HepG2 (cell line): ENCODE measurements around the gene NOL4L. TPM values are rescaled to one million over a fixed set of nuclear protein-coding genes. Genes with fewer than 3 reads are reported as not detected.

Source experiments
- ATAC-seq: fragments of 200-7000 bp; cut with Tn5 transposase; 3 replicates; pipeline ENCODE4 v1.9.1; 2020; ENCODE audit warnings: mild to moderate bottlenecking, moderate library complexity
- BruUV-seq: library from RNA; stranded (reverse); fragments of 400-500 nt; replicated peaks from 2 replicates; lab custom pipeline; 2021; lab: Mats Ljungman, UMichigan
- CTCF ChIA-PET: fragments of 300-600 bp; formaldehyde crosslinking; extraction: SDS; loops from one replicate; lab custom pipeline; 2021; ENCODE audit warnings: low total read pairs, inconsistent platforms, low intra/inter-chr PET ratio; lab: Yijun Ruan, JAX
- POLR2A ChIA-PET: fragments of 350-600 bp; sonication (Branson Sonifier 250); formaldehyde crosslinking; loops from one replicate; lab custom pipeline; 2020; ENCODE audit warnings: antibody characterized with exemption, inconsistent platforms; lab: Yijun Ruan, JAX
- DNase-seq: peaks from one replicate; pipeline ENCODE4 v3.0.0-alpha.2; 2015; ENCODE audit warnings: low spot score
- FAIRE-seq: peaks from 3 replicates; lab custom pipeline; 2011; peaks lifted over from hg19 to GRCh38; lab: Jason Lieb, UNC
- H2AFZ ChIP-seq: one replicate; pipeline ENCODE4 v1.6.1; 2011; ENCODE audit warnings: low read length, inconsistent platforms
- H3K27ac ChIP-seq: fragments of 300-600 bp; 3 replicates; pipeline ENCODE4 v1.8.0; 2011; ENCODE audit warnings: mixed run types, mild to moderate bottlenecking, mixed read lengths, low read length, inconsistent platforms; ENCODE audit not compliant: insufficient read depth; ENCODE audit errors: extremely low read length
- H3K27me3 ChIP-seq, 2 experiments: fragments of 200-600 bp in 1 of 2; 2 replicates in 1 of 2; 3 replicates in 1 of 2; pipeline versions ENCODE4 v1.6.0 to v1.8.0; 2011; ENCODE audit warnings: low read length in 2 of 2, mild to moderate bottlenecking in 2 of 2, moderate library complexity in 2 of 2, inconsistent platforms in 1 of 2; ENCODE audit not compliant: insufficient read depth in 2 of 2, control insufficient read depth in 1 of 2
- H3K36me3 ChIP-seq, 2 experiments: fragments of 200-600 bp in 1 of 2; replicated peaks in 1 of 2; 2 replicates in 1 of 2; 3 replicates in 1 of 2; pipeline versions ENCODE4 v1.5.1 to v1.8.0; 2011; ENCODE audit warnings: low read length in 2 of 2, inconsistent platforms in 1 of 2; ENCODE audit not compliant: insufficient read depth in 2 of 2, control insufficient read depth in 1 of 2
- H3K4me1 ChIP-seq: 2 replicates; pipeline ENCODE4 v1.5.1; 2012; ENCODE audit warnings: low read length, inconsistent platforms; ENCODE audit not compliant: insufficient read depth
- H3K4me2 ChIP-seq: 2 replicates; pipeline ENCODE4 v1.6.0; 2011; ENCODE audit warnings: low read depth, low read length, inconsistent platforms
- H3K4me3 ChIP-seq, 3 experiments: fragments of 200-600 bp in 1 of 3; sonication (generic), shearing (Covaris generic) in 1 of 3; replicated peaks in 1 of 3; 2 replicates each; pipeline ENCODE4 v1.5.1; 2011 to 2016; ENCODE audit warnings: low read length in 3 of 3, inconsistent platforms in 2 of 3, low read depth in 2 of 3, mild to moderate bottlenecking in 2 of 3, control low read depth in 1 of 3, mixed read lengths in 1 of 3; ENCODE audit not compliant: insufficient read depth in 1 of 3
- H3K79me2 ChIP-seq: one replicate; pipeline ENCODE4 v1.6.1; 2011; ENCODE audit warnings: low read length, inconsistent platforms; ENCODE audit not compliant: insufficient read depth
- H3K9ac ChIP-seq: 2 replicates; pipeline ENCODE4 v1.6.0; 2011; ENCODE audit warnings: mild to moderate bottlenecking, low read depth, low read length, inconsistent platforms; ENCODE audit not compliant: insufficient read depth
- H3K9me3 ChIP-seq: 2 replicates; pipeline ENCODE4 v1.5.1; 2012; ENCODE audit warnings: mild to moderate bottlenecking, low read length
- H4K20me1 ChIP-seq: 2 replicates; pipeline ENCODE4 v1.6.0; 2011; ENCODE audit warnings: inconsistent platforms, mild to moderate bottlenecking, low read length, moderate library complexity; ENCODE audit not compliant: insufficient read depth
- BHLHE40 ChIP-seq: IDR thresholded peaks from 2 replicates; pipeline ENCODE4 v1.6.1; 2011; ENCODE audit warnings: low read length, improper control_type of control experiment
- CREB1 ChIP-seq, 2 experiments: fragments of 450-650 bp in 1 of 2; IDR thresholded peaks; 2 replicates each; pipeline ENCODE4 v1.6.1; 2016 to 2017; ENCODE audit warnings: control low read depth in 1 of 2, mild to moderate bottlenecking in 1 of 2, missing compliant biosample characterization in 1 of 2, missing genetic modification characterization in 1 of 2
- FOXK1 ChIP-seq: sonication (generic); formaldehyde crosslinking; IDR thresholded peaks from 2 replicates; pipeline ENCODE4 v1.4.0; 2020; ENCODE audit warnings: low read depth, missing genetic modification reagents, borderline replicate concordance
- HOXA5 ChIP-seq: sonication (generic); formaldehyde crosslinking; IDR thresholded peaks from 2 replicates; pipeline ENCODE4 v1.4.0; 2020; ENCODE audit warnings: missing genetic modification reagents
- NCOA2 ChIP-seq: sonication (generic); formaldehyde crosslinking; IDR thresholded peaks from 2 replicates; pipeline ENCODE4 v1.8.0; 2022; ENCODE audit warnings: inconsistent platforms
- NONO ChIP-seq, 2 experiments: fragments of 450-650 bp in 1 of 2; sonication (generic) in 1 of 2; formaldehyde crosslinking in 1 of 2; IDR thresholded peaks in 1 of 2; conservative IDR thresholded peaks in 1 of 2; 2 replicates each; pipeline versions ENCODE4 v1.6.1 to v1.8.0; 2017 to 2022; ENCODE audit warnings: mild to moderate bottlenecking in 1 of 2, missing genetic modification reagents in 1 of 2, moderate library complexity in 1 of 2
- NPAS2 ChIP-seq: sonication (generic); formaldehyde crosslinking; IDR thresholded peaks from 2 replicates; pipeline ENCODE4 v1.8.0; 2022; ENCODE audit warnings: mild to moderate bottlenecking, missing genetic modification reagents, borderline replicate concordance
- PHF20 ChIP-seq: sonication (generic); formaldehyde crosslinking; IDR thresholded peaks from 2 replicates; pipeline ENCODE4 v1.5.0; 2020; ENCODE audit warnings: mild to moderate bottlenecking, missing genetic modification reagents
- POLR2A ChIP-seq, 2 experiments: IDR thresholded peaks; 2 replicates each; pipeline ENCODE4 v1.6.1; 2011; ENCODE audit warnings: low read depth in 2 of 2, low read length in 2 of 2, mild to moderate bottlenecking in 1 of 2, moderate library complexity in 1 of 2; ENCODE audit not compliant: insufficient read depth in 1 of 2
- POLR2AphosphoS2 ChIP-seq: IDR thresholded peaks from 2 replicates; pipeline ENCODE4 v1.6.1; 2011; ENCODE audit warnings: low read depth, low read length, improper control_type of control experiment
- RBM22 ChIP-seq: fragments of 200-400 bp; formaldehyde crosslinking; optimal IDR thresholded peaks from 2 replicates; pipeline ENCODE3; 2017; ENCODE audit warnings: mild to moderate bottlenecking, low read length, moderate library complexity
- REL ChIP-seq: sonication (generic); formaldehyde crosslinking; conservative IDR thresholded peaks from 2 replicates; pipeline ENCODE4 v1.8.0; 2022; ENCODE audit warnings: mild to moderate bottlenecking, missing genetic modification reagents, moderate library complexity
- SALL1 ChIP-seq: sonication (generic); formaldehyde crosslinking; IDR thresholded peaks from 2 replicates; pipeline ENCODE4 v1.8.0; 2022; ENCODE audit warnings: mild to moderate bottlenecking, missing genetic modification reagents
- ZBED4 ChIP-seq: sonication (generic); formaldehyde crosslinking; IDR thresholded peaks from 2 replicates; pipeline ENCODE4 v1.4.0; 2020; ENCODE audit warnings: missing genetic modification reagents, borderline replicate concordance
- ZBTB7B ChIP-seq: sonication (generic); formaldehyde crosslinking; IDR thresholded peaks from 2 replicates; pipeline ENCODE4 v1.4.0; 2020; ENCODE audit warnings: missing genetic modification reagents
- ZNF121 ChIP-seq: sonication (generic); formaldehyde crosslinking; IDR thresholded peaks from 2 replicates; pipeline ENCODE4 v1.5.0; 2020; ENCODE audit warnings: mild to moderate bottlenecking, missing genetic modification reagents
- ZNF160 ChIP-seq: sonication (generic); formaldehyde crosslinking; IDR thresholded peaks from 2 replicates; pipeline ENCODE4 v1.8.0; 2022; ENCODE audit warnings: mild to moderate bottlenecking, inconsistent platforms, missing genetic modification reagents
- ZNF567 ChIP-seq: sonication (generic); formaldehyde crosslinking; IDR thresholded peaks from 2 replicates; pipeline ENCODE4 v1.8.1; 2023; ENCODE audit warnings: mild to moderate bottlenecking, missing genetic modification reagents, borderline replicate concordance
- ZNF619 ChIP-seq: sonication (generic); formaldehyde crosslinking; IDR thresholded peaks from 2 replicates; pipeline ENCODE4 v1.4.0; 2020; ENCODE audit warnings: mild to moderate bottlenecking, missing genetic modification reagents
- ZNF652 ChIP-seq: IDR thresholded peaks from 2 replicates; pipeline ENCODE4 v1.6.1; 2016; ENCODE audit warnings: low read depth, borderline replicate concordance
- ZNF761 ChIP-seq: sonication (generic); formaldehyde crosslinking; conservative IDR thresholded peaks from 2 replicates; pipeline ENCODE4 v1.4.0; 2020; ENCODE audit warnings: mild to moderate bottlenecking, missing genetic modification reagents
- WGBS: methylation state at CpG from one replicate; pipeline ENCODE4 v1.1.6; 2017; ENCODE audit warnings: low lambda C conversion rate; 5-methylcytosine and 5-hydroxymethylcytosine counted together
- in situ Hi-C: cut with HindIII; loops from 2 replicates; pipeline ENCODE4 v1.10.0; 2017; ENCODE audit warnings: low pct_unique_long_range_greater_than_20kb; ENCODE audit not compliant: extremely low pct_ligation_motif_present
- intact Hi-C: fragments of 100-400 bp; cut with micrococcal nuclease; formaldehyde crosslinking; loops from one replicate; pipeline ENCODE4 v1.10.0; 2022; ENCODE audit not compliant: unreplicated experiment
- polyA plus RNA-seq, 8 experiments: library from polyadenylated mRNA; depleted of rRNA in 3 of 8; stranded (reverse) in 7 of 8; unstranded in 1 of 8; fragments of >200 nt; fragmentation: Illumina TruSeq in 4 of 8; extraction: Trizol in 4 of 8; gene quantifications; 2 replicates each; pipeline versions ENCODE4 v1.2.1 to v1.2.3, GENCODE V29; 2011 to 2016; ENCODE audit warnings: low read depth in 4 of 8, missing spikeins in 1 of 8, mixed read lengths in 1 of 8; ENCODE audit not compliant: insufficient read depth in 1 of 8
- total RNA-seq, 5 experiments: library from RNA; depleted of rRNA; stranded (reverse); fragments of >200 nt; fragmentation: Illumina TruSeq; extraction: Trizol; gene quantifications; 2 replicates each; pipeline ENCODE4 v1.2.3, GENCODE V29; 2016; ENCODE audit warnings: low read depth in 1 of 5

NOL4L gene
- total and polyA plus RNA-seq, 2 of the 13 experiments (the other 11 are each of a cell fraction or from before 2014, with no cell fraction given) = 16.6 to 35.4 TPM

DNA sequence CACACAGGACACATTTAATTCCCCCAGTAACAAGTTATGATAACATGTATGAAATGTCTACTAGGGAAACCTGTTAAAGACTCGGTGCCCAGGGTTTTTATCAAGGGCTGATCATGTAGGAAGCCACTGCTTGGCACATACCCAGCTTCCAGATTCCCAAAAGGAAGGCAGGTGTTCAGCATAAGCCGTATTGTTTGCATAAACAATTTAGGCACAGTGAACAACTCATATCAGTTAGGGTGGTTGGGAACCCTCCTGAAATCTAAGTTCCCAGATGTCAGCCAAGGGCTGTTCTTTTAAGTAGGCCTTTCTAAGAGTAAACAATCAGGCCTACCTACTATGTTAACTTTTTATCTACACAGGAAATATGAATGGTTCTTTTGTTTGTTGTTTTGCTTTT is 152.9 kb downstream of the NOL4L start:
- Histone ChIP-seq H4K20me1 (peaks cover 5% of the 10 kb centered on the region; the same call in 1 of the 2 replicates), H3K9me3 (no peaks in the 10 kb centered on the region), H3K27ac (no peak overlapping the region), H3K79me2 (no peaks in the 10 kb centered on the region), H3K4me1 (peaks cover 5% of the 10 kb centered on the region), H3K36me3 (peaks cover 82 to 100% of the 10 kb centered on the region in 2 experiments)
- BruUV-seq = no TSS peak
- ChIA-PET POLR2A (interaction anchor here (1.6 kb wide), 1 partner anchor 220 kb away, joined by 4 read pairs; no protein-coding TSS in a partner anchor), CTCF (no interaction called here)
- FAIRE-seq = no peak
- intact Hi-C loops = no loop called here
- TF ChIP-seq ZNF567 (CRISPR knock-in tag) (no peak), ZNF121 (CRISPR knock-in tag) (no peak), SALL1 (no peak), POLR2A (IDR thresholded peaks at IDR 0.05; ENCODE audit: insufficient read depth in 1 of 2, low read depth in 2 of 2, low read length in 2 of 2) (0 out of 4 replicates have a peak, but pooled peaks of 1 of the 2 experiments have one; percentile 3), ZBTB7B (CRISPR knock-in tag) (no peak), REL (CRISPR knock-in tag) (no peak), ZNF761 (CRISPR knock-in tag) (no peak), CREB1 (IDR thresholded peaks at IDR 0.05) (no peak), CREB1 (CRISPR knock-in tag; IDR thresholded peaks at IDR 0.05) (no peak), NPAS2 (no peak), NCOA2 (CRISPR knock-in tag) (no peak), ZBED4 (no peak), POLR2AphosphoS2 (peak; percentile 67; the same call in 1 of the 2 replicates), ZNF619 (CRISPR knock-in tag) (no peak), ZNF160 (CRISPR knock-in tag) (no peak), PHF20 (no peak), HOXA5 (CRISPR knock-in tag) (no peak), FOXK1 (no peak), ZNF652 (CRISPR knock-in tag) (no peak), RBM22 (peak; percentile 42), BHLHE40 (no peak), NONO (IDR thresholded peaks at IDR 0.05) (no peak), NONO (CRISPR knock-in tag; conservative IDR thresholded peaks at IDR 0.05) (no peak)
- TF ChIP-seq, all 625 proteins: peak for 3
- 97% methylated on average over 2 of the region's 2 CpGs for WGBS
- H3K4me3 ChIP-seq = no peak overlapping the region
- no peak for ATAC-seq
- no peak overlapping the region for H3K4me2 ChIP-seq
- H3K9ac ChIP-seq = no peak overlapping the region
- in situ Hi-C loops = loop anchor here (10.0 kb wide), 1 partner anchor 57 kb away; no protein-coding TSS in a partner anchor
- H3K27me3 ChIP-seq = no peaks in the 10 kb centered on the region
- H2AFZ ChIP-seq = no peak overlapping the region
- no peak for DNase-seq
